ENCODE results near the gene P2RY13.

The P2RY13 gene

DNA sequence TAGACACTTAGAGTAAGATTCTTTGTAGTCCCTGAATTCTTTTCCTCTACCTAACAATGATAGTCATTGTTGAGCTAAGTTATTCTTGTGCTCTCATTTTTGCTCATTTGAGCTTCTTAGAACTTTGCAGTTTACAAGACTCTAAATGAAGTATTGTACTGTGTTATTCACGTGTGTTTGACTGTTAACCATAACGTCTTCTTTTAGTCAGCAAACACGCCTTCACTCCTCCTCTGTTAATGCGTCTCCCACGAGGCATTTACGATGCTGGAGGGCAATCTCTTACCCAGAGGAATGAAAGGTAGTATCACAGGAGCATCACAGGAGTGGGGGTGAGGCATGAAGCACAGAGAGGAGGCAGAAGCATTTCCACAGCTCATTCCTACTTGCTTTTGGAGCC is 36.2 kb downstream of the P2RY13 start:
- DNase-seq (ENCODE audit: low read depth in 2 of 2): no peak

DNA sequence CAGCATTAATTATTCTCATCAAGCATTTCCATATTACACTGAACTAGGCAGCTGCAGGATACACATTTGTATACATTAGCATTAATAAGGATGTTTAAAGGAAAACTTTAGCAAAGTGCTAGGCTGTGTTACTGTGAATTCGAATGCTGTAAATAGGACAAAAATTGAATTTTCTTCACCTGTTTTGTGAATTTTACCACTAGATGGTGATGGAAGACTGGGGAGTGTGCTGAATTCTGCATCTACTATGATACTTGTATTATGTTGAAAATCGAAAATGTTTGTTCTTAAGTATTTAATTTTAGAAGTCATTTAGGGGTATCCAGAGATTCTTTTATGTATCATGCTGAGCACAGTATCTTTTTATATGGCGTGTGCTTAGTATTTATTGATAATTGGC is 38.7 kb downstream of the P2RY13 start:
- DNase-seq (ENCODE audit: low read depth in 2 of 2): no peak

DNA sequence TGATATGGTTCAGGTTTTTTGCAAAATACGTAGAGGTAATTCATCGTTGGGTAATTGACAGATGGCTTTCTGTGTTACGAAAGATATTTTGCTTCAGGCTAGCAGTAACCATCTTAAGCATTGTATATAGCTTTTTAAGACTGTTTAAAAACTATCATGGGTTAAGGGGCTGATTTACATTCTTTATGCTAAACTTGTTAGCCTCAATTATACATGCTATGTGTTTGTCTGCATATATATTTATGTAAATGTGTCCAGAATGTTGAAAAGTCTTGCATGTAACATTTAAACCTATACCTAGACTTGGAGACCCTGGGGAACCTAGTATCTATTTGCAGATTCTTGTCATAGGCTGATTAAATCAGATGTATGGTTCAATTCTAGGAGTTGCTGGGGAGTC is 39.9 kb downstream of the P2RY13 start:
- DNase-seq (ENCODE audit: low read depth in 2 of 2): no peak

GRCh38 chr3:151285940-151286339 is 43.4 kb downstream of the P2RY13 start:
- no peak for DNase-seq (ENCODE audit: low read depth in 2 of 2)

DNA sequence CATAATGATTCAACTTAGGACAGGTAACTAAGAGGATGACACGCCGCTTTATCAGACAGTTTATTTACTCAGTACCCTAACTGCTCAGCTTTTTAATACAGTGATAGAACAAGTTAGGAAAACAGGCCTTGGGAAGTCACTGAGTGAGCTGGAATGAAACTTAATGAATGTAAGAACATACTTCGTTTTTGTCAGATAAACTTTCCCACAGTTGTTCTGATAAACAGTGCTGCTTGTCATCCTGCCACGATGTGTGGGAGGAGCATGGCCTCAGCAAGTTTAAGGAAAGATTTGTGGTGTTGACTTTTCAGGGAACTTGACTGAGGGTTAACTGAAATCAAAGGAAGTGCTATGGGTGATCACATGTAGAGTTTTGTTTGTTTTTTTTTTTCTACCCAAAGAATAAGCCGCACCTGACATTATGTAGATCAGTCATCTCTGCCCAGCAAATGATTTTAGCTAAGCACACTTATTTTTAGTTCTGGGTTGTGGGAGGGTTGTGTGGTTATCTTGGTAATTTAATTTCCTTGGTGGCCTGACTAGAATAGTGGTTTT is 45.4 kb downstream of the P2RY13 start:
- DNase-seq (ENCODE audit: low read depth in 2 of 2): no peak

- no peak for DNase-seq (ENCODE audit: low read depth in 2 of 2)
These were observed 46.0 kb downstream of the P2RY13 start for GRCh38 chr3:151283387-151283786.

- no peak for DNase-seq (ENCODE audit: low read depth in 2 of 2)
These were observed 46.4 kb downstream of the P2RY13 start for GRCh38 chr3:151282921-151283320.

DNA sequence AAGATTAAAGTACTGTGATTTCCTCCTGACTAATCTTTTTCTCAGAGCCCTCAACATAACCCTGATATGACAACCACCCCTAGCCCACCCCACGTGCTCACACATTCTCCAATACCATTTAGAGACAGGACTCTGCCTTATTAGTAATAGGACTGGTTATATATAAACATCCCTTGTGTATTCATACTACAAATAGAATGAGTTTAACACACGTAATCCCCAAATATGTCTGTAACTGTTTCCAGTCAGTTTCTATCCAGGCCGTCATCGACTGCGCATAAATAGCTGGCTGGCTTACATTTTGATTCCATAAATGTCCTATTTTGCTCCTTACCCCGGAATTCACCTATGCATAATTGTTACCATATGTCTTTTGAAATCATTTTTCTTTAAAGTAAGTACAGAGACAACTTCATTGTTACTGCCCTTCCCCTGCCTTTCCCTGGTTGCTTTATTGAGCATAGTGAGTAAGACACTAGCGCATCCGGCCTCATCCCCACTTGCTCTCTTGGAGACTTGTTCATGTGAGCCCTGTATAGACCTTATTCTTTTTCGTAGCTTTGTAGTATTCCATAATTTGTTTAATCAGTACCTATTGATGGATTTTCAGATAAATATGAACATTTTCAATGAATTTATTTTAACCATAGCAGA is 47.6 kb downstream of the P2RY13 start:
- no peak for DNase-seq (ENCODE audit: low read depth in 2 of 2)

GRCh38 chr3:151278230-151278629 is 51.1 kb downstream of the P2RY13 start, which contains the start of gene P2RY14:
Gene P2RY14, minus strand, starts transcription at chr3:151278542. Its CDS starts 64,226 bp downstream, at chr3:151214316.
- no peak for DNase-seq (ENCODE audit: low read depth in 2 of 2)

- no peak for DNase-seq (ENCODE audit: low read depth in 2 of 2)
These were observed 52.7 kb downstream of the P2RY13 start for GRCh38 chr3:151276687-151277042.

Measured in stimulated activated CD8-positive, alpha-beta memory T cell treated with anti-CD3 and anti-CD28 coated beads, Interleukin-2, amount 100 ng/mL, for 1 hour (primary cell).